HG02884 (cell line): ENCODE results near the gene CBL.
"Not testable (repeated sequence)": the region's sequence is repeated elsewhere in the genome, so short reads cannot be mapped to it uniquely, and the experiment has no call there.

Experiments
- ATAC-seq: cut with Tn5 transposase; IDR thresholded peaks from one replicate; pipeline ENCODE4 v1.9.1; 2021; ENCODE audit warnings: mild to moderate bottlenecking, moderate library complexity; ENCODE audit not compliant: unreplicated experiment

CBL gene

DNA sequence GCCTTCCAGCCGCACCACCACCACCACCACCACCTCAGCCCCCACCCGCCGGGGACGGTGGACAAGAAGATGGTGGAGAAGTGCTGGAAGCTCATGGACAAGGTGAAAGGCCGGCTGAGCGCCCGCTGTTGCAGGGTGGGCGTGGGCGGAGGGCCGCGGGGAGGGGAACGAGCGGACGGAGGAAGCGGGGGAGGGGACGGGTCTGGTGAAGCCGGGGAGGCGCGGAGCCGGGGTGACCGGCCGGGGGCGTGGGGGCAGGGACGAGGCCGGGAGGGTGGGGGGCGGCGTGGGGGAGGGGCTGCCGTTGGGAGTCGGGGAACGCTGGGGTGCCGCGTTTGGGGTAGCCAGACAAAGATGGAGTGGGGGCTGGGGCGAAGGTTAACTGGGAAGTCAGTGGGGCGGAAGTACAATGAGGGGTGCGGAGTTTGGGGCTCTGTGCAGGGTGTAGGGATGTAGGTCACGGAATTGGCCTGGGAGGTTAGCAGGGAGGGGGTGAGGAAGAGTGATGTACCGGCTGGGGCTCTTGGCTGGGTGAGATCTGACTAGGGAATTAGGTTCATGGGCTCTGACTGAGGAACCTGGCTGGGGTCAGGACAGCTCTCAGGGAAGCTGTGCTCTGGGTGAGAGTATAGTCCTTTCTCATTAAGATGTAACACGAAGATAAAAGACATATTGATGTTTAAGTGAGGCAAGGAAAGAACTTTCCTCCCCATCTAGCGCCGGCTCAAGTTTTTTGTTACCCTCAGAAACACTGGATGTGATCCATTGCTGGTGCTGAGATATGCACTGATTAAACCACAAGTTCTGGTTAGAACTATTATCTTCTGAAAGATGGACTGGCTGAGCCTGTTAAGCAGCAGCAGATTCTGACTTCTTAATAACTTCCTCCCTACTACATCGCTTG, 624 bp downstream of the CBL start:
- peak; percentile 26 for ATAC-seq

GRCh38 chr11:119207415-119207960, 1.3 kb downstream of the CBL start:
- no peak for ATAC-seq

DNA sequence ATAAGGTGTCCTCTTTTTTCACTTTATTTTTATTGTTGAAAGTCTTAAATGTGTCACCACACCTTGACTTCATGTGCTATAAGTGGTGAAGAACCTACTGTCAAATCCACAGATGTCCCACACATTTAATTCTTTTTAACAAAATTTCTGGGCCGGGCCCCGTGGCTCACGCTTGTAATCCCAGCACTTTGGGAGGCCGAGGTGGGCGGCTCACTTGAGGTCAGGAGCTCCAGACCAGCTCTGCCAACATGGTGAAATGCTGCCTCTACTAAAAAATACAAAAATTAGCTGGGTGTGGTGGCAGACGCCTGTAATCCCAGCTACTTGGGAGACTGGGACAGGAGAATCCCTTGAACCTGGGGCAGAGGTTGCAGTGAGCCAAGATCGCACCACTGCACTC, 3.0 kb downstream of the CBL start:
- no peak for ATAC-seq

DNA sequence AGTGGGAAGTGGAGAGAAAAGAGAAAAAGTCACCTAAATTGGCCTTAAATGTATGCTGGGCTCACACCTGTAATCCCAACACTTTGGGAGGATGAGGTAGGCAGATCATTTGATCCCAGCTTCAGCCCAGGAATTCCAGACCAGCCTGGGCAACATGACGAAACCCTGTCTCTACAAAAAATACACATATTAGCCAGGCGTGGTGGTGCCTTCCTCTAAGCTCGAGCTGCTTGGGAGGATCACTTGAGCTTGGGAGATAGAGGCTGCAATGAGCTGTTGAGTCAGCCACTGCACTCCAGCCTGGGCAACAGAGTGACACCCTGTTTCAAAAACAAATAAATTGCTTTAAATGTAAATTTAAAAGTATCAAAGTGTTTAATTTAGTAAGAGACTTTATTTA, 3.9 kb downstream of the CBL start:
- no peak for ATAC-seq

DNA sequence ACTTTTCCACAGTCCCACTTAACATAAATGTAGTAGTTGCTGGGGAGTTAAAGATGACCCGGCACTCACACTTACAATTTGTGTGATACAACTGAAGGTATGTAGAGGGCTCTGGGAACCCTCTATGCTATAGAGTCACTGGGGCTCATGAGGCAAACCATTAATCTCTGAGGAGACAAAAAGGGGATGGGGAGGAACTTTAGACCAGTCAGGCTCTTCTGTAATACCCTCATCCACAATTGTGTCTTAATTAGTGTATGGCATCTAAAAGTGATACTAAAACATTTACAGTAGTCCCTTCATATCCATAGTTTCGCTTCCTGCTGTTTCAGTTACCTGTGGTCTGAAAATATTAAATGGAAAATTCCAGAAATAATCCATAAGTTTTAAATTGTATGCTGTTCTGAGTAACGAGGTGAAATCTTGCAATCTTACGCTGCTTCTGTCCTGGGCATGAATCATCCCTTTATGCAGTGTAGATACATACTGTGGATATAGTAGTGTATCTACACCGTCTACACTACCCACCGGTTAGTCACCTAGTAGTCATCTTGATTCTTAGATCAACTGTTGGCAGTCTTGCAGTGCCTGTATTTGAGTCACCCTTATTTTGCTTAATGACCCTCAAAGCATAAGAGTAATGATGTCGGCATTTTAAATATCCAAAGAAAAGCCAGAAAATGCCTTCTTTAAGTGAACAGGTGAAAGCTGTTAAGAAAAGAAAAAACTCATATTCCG, 12.2 kb downstream of the CBL start:
- ATAC-seq = no peak

DNA sequence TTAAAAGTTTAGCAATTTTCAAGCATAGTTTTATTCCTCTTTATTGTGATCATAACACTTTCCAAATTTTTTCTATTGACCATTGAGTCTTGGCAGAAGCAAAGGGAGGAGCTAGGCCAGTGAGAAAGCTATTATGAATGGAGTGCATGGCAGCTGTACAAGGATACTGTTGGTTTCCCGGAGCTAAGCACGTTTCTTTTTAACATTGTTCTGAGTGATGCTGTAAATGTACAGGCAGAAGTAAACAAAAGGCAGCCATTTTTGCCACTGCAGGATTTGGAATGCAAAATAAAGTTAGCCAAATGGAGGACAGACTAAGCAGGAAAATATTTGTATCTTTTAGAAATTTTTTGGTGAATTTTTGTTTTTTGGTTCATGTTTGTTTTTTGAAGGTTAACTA, 16.2 kb downstream of the CBL start:
- no peak for ATAC-seq

DNA sequence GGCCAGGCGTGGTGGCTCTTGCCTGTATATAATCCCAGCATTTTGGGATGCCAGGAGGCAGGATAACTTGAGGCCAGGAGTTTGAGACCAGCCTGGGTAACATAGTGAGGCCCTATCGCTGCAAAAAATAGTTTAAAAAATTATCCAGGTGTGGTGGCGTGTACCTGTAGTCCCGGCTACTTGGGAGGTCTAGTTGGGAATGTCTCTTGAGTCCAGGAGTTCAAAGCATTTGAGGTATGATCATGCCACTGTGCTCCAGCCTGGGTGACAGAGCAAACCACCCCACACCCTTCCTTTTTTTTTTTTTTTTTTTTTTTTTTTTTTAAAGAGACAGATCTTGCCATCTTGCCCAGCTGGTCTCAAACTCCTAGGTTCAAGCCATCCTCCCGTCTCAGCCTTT, 16.8 kb downstream of the CBL start:
- no peak for ATAC-seq

GRCh38 chr11:119223856-119224255, 17.7 kb downstream of the CBL start:
- no peak for ATAC-seq

DNA sequence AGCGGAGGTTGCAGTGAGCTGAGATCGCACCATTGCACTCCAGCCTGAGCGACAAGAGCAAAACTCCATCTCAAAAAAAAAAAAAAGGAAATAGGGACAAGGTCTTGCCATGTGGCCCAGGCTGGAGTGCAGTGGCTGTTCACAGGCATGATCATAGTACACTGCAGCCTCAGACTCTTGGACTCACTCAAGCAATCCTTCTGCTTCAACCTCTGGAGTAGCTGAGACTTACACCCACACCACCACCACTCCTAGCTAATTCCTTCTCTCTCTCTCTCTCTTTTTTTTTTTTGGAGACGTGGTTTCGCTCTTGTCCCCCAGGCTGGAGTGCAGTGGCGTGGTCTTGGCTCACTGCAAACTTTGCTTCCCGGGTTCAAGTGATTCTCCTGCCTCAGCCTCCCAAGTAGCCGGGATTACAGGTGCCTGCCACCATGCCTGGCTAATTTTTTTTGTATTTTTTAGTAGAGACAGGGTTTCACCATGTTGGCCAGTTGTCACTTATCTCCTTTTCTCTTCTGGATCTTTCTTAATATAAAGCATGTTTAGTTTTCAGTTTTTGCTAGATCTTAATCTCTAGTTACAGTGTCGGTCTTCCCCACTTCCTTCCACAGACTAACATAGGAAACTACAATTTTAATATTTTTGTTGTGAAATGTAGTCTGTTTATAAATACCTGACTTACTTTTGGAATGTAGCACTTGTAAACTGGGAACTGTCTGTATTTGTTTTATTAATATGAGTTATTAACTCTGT, 22.6 kb downstream of the CBL start:
- ATAC-seq = not testable (repeated sequence)

DNA sequence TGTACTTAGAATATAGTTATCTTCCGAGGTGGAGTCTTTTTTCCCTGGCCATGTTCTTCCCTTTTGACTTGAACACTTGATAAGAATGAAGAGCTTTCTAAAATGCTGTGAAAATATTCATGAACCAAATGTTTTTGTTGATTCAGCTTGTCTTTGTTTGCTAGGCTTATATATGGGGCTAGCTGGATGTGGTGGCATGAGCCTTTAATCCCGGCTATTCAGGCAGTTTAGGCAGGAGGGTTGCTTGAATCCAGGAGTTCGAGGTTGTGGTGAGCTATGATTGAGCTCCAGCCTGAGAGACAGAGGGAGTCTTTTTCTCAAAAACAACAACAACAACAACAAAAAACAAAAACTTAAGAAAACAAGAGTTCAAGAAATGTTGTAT, 23.1 kb downstream of the CBL start:
- no peak for ATAC-seq

- ATAC-seq = no peak
Observed at GRCh38 chr11:119229741-119230140, 23.6 kb downstream of the CBL start.

DNA sequence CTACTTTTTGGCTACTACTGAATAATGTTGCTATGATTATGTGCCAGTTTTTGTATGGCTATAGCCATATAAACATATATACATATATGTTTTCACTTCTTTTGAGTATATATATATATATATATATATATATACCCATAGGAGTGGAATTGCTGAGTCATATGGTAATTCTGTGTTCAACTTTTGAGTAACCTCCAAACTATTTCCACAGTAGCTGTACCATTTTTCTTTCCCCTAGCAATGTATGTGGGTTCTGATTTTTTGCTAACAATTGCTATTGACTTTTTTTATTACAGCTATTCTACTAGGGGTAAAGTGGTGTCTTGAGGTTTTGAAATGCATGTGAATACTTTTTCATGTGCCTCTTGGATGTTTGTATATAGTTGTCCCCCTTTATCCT, 30.4 kb downstream of the CBL start:
- ATAC-seq = no peak

DNA sequence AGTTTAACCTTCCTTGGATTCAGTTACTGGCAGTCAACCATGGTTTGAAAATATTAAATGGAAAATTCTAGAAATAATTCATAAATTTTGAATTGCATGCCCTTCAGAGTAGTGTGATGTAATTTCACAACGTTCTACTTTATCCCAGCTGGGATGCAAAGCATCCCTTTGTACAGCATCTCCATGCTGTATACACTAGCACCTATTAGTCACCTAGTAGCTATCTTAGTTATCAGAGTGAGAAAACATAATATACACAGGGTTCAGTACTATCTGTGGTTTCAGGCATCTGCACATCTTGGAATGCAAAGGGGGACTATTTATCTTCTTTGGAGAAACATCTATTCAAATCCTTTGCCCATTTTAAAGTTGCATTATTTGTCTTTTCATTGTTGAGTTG, 30.8 kb downstream of the CBL start:
- ATAC-seq = no peak

- ATAC-seq = no peak
Observed at GRCh38 chr11:119237515-119237914, 31.4 kb downstream of the CBL start.

- ATAC-seq = no peak
Observed at GRCh38 chr11:119248750-119249670, 42.9 kb downstream of the CBL start.

GRCh38 chr11:119249671-119250010, 43.5 kb downstream of the CBL start:
- ATAC-seq = no peak

DNA sequence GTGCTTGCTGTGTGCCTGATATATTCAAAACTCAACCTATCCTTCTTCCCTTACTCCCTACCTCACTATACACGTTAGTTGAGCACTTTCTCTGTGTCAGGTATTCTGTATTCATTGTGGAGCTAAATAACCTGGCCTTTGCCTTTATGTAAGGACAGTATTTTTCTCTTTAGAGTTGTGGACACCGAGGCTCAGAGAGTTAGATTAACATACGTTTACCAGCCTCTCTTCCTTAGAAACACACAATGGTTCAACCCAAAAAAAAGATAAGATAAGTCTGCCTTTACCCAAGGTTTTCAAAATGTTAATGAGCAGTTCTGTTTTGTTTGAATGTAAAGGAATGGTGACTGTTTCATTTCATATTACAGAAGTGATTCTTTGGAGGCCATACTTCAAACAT, 45.0 kb downstream of the CBL start:
- no peak for ATAC-seq

DNA sequence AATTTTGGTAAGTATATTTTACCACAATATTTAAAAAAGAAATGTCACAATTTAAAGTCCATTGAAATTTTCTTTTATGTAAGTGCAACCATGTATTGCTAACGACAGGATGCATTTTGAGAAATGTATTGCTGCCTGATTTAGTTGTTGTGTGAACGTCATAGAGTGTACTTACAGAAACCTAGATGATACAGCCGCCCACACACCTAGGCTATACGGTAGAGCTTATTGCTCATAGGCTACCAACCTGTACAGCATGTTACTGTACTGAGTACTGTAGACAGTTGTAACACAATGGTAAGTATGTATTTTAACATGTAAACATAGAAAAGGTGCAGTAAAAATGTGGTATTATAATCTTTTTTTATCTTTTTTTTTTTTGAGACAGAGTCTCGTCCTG, 48.1 kb downstream of the CBL start:
- ATAC-seq = no peak

DNA sequence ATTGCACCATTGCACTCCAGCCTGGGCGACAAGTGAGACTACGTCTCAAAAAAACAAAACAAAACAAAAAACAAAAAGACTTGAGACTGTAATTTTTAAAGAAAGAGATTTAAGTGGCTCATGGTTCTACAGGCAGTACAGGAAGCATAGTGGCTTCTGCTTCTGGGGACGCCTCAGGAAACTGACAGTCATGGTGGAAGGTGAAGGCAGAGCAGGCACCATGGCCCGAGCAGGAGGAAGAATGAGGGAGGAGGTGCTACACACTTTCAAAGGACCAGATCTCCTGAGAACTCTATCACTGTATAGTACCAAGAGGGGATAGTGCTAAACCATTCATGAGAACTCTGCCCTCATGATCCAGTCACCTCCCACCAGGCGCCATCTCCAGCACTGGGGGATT, 52.0 kb downstream of the CBL start:
- no peak for ATAC-seq

GRCh38 chr11:119258983-119259382, 52.8 kb downstream of the CBL start:
- ATAC-seq = no peak
